ENCODE data around the gene PKIG. TPM values are rescaled to one million over a fixed set of nuclear protein-coding genes. Genes with fewer than 3 reads are reported as not detected.

PKIG gene
- total RNA-seq: 10 to 100 TPM; 70.2 to 98.0 (median 77.7) TPM

GRCh38 chr20:44582311-44583025 is at the start of gene PKIG:
TSS of gene PKIG (plus strand) at chr20:44582579. CDS start at chr20:44614557, 31,978 bp downstream.
- TF ChIP-seq CTCF (IDR thresholded peaks at IDR 0.05; ENCODE audit: low read depth): no peak

- no peak for TF ChIP-seq CTCF (IDR thresholded peaks at IDR 0.05; ENCODE audit: low read depth)
Observed at GRCh38 chr20:44532981-44533331, 49.4 kb upstream of the PKIG start.

GRCh38 chr20:44533928-44534327 is 48.5 kb upstream of the PKIG start:
- TF ChIP-seq CTCF (IDR thresholded peaks at IDR 0.05; ENCODE audit: low read depth): no peak

- no peak for TF ChIP-seq CTCF (IDR thresholded peaks at IDR 0.05; ENCODE audit: low read depth)
Observed at GRCh38 chr20:44536175-44536574, 46.2 kb upstream of the PKIG start.

- no peak for TF ChIP-seq CTCF (IDR thresholded peaks at IDR 0.05; ENCODE audit: low read depth)
Observed at GRCh38 chr20:44537993-44538392, 44.4 kb upstream of the PKIG start.

- TF ChIP-seq CTCF (IDR thresholded peaks at IDR 0.05; ENCODE audit: low read depth): no peak
Observed at GRCh38 chr20:44540834-44541233, 41.5 kb upstream of the PKIG start.

- no peak for TF ChIP-seq CTCF (IDR thresholded peaks at IDR 0.05; ENCODE audit: low read depth)
Observed at GRCh38 chr20:44541992-44542391, 40.4 kb upstream of the PKIG start.

All from subcutaneous adipose tissue (tissue), 4 donors.